ENCODE data around the gene MACROD2. TPM values are rescaled to one million over a fixed set of nuclear protein-coding genes. Genes with fewer than 3 reads are reported as not detected.

MACROD2 gene
- total RNA-seq, 1 donor from 2014 or later, result 6.4 TPM

DNA sequence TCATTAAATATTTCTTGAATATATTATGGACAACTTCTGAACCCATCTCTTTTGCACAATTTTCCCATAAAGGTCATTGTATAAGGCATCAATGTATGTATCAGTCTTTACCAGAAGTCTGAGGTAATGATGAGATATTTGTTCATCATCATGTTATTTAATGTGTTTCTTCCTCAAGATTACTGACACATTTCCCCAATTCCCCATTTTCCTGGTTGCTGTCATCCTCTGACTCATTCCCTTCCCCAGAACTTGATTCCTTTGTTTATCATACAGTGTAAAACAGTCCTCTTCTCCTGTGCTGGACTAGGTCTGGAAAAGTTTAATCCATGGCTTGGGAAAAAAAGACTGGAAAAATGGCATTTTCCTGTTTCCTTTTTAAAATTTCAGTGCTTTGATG is 450.0 kb downstream of the MACROD2 start:
- no peak for DNase-seq (ENCODE audit: low read depth, low spot score)
- H3K27ac Mint-ChIP-seq (ENCODE audit: unreplicated experiment), result no peak overlapping the region
- no peaks in the 10 kb centered on the region for H3K9me3 Mint-ChIP-seq
- no peaks in the 10 kb centered on the region for H3K4me1 Mint-ChIP-seq
- no peaks in the 10 kb centered on the region for H3K27me3 Mint-ChIP-seq (ENCODE audit: low read depth)
- no peak for TF ChIP-seq CTCF (conservative IDR thresholded peaks at IDR 0.05)
- no peak overlapping the region for H3K4me3 Mint-ChIP-seq
- H3K36me3 Mint-ChIP-seq (ENCODE audit: low read depth), result no peaks in the 10 kb centered on the region

DNA sequence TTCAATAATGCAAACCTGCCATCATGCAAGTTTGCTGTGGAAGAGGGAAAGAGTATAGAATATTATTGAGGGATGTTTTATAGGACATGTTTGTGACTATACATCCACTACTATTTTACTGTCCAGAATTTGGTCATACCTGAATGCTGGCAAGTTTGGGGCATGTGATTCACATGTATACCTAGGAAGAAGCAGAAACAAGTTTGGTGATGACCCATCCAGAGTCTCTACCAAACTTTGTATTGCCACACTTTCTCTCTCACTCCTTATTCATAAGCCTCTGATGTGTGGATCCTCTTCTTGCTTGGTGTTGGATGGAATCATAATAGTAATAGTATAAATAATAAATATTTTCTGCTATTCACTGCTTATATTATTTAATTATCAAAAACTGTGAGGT is 450.6 kb downstream of the MACROD2 start:
- TF ChIP-seq CTCF (conservative IDR thresholded peaks at IDR 0.05), result no peak
- no peaks in the 10 kb centered on the region for H3K4me1 Mint-ChIP-seq
- H3K36me3 Mint-ChIP-seq (ENCODE audit: low read depth), result peaks cover 4% of the 10 kb centered on the region

DNA sequence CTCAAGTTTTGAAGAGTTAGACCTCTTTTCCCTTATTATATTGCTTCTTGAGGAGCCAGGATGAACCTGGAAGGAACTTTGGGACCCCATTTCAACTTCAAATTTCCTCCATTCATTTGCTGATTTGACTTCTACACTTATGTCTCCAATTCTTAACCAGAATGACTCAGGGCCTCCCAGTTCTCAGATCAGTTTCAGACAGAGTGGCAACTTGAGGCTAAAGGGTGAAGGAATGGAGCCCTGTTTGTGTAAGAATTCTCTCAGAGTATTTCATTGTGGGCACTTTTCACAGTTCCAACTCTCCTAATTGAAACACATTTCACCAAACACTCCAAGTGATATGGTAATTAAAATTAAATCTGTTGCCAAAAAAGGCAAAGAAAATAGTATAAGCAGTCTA is 451.1 kb downstream of the MACROD2 start:
- H3K4me3 Mint-ChIP-seq, result no peak overlapping the region
- H3K27me3 Mint-ChIP-seq (ENCODE audit: low read depth), result no peaks in the 10 kb centered on the region
- DNase-seq (ENCODE audit: low read depth, low spot score), result no peak
- peaks cover 5% of the 10 kb centered on the region for H3K9me3 Mint-ChIP-seq
- no peak for TF ChIP-seq CTCF (conservative IDR thresholded peaks at IDR 0.05)
- H3K4me1 Mint-ChIP-seq, result no peaks in the 10 kb centered on the region
- no peak overlapping the region for H3K27ac Mint-ChIP-seq (ENCODE audit: unreplicated experiment)
- H3K36me3 Mint-ChIP-seq (ENCODE audit: low read depth), result peaks cover 4% of the 10 kb centered on the region

More for the DNA sequence above, 450.6 kb downstream of the MACROD2 start:
- Mint-ChIP-seq H3K27ac (ENCODE audit: unreplicated experiment) (no peak overlapping the region), H3K9me3 (peaks cover 4% of the 10 kb centered on the region), H3K4me3 (no peak overlapping the region), H3K27me3 (ENCODE audit: low read depth) (no peaks in the 10 kb centered on the region)
- DNase-seq (ENCODE audit: low read depth, low spot score), result no peak

DNA sequence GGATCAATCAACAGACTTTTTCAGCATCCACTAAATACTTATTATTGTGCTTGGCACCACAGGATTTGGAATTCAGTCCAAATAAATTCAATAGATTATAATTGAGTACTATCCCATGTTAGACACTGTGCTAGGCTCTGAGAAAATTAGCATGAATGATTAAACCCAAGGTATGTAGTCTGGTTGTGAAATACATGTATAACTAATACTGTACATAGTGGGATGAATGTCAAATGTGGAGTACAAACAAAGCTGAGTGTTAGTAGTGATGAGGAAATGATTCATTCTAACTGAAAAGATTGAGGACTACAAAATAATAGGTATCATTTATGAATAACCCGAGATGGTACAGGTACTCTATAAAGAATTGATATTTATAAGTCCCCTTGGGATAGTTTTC is 454.0 kb downstream of the MACROD2 start:
- no peak overlapping the region for H3K27ac Mint-ChIP-seq (ENCODE audit: unreplicated experiment)
- no peaks in the 10 kb centered on the region for H3K27me3 Mint-ChIP-seq (ENCODE audit: low read depth)
- peaks cover 4% of the 10 kb centered on the region for H3K36me3 Mint-ChIP-seq (ENCODE audit: low read depth)
- H3K9me3 Mint-ChIP-seq, result peaks cover 6% of the 10 kb centered on the region
- H3K4me1 Mint-ChIP-seq, result no peaks in the 10 kb centered on the region
- TF ChIP-seq CTCF (conservative IDR thresholded peaks at IDR 0.05), result no peak
- DNase-seq (ENCODE audit: low read depth, low spot score), result no peak
- no peak overlapping the region for H3K4me3 Mint-ChIP-seq

- Mint-ChIP-seq H3K4me1 (no peaks in the 10 kb centered on the region), H3K36me3 (ENCODE audit: low read depth) (peaks cover 4% of the 10 kb centered on the region), H3K27me3 (ENCODE audit: low read depth) (no peaks in the 10 kb centered on the region), H3K4me3 (no peak overlapping the region), H3K9me3 (peaks cover 6% of the 10 kb centered on the region), H3K27ac (ENCODE audit: unreplicated experiment) (no peak overlapping the region)
- DNase-seq (ENCODE audit: low read depth, low spot score), result no peak
- TF ChIP-seq CTCF (conservative IDR thresholded peaks at IDR 0.05), result no peak
These were observed 454.9 kb downstream of the MACROD2 start for GRCh38 chr20:14450256-14450655.

DNA sequence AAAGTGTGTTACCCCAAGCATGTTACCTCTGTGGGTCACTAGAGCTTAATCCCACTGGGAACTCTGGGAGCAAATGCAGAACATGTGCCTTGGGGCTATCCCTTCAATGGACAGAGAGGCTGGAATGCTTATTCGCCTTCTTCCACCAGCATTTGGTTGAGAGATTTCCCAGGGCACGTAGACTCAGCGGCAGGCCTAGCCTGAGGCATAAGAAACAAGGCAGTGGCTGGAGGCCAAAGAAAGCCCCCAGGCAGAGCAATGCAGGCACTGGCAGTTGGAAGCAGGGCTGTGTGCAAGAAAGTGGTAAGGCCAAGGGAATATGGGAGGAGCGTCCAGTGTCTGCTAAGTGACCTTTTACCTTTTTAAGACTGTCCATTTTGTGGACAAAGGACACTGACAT is 456.1 kb downstream of the MACROD2 start:
- TF ChIP-seq CTCF (conservative IDR thresholded peaks at IDR 0.05), result no peak
- Mint-ChIP-seq H3K4me1 (no peaks in the 10 kb centered on the region), H3K9me3 (peaks cover 6% of the 10 kb centered on the region), H3K27ac (ENCODE audit: unreplicated experiment) (no peak overlapping the region), H3K4me3 (no peak overlapping the region), H3K36me3 (ENCODE audit: low read depth) (peaks cover 4% of the 10 kb centered on the region), H3K27me3 (ENCODE audit: low read depth) (no peaks in the 10 kb centered on the region)
- DNase-seq (ENCODE audit: low read depth, low spot score), result no peak

All from neural crest cell (in vitro differentiated cells).